ENCODE measurements around the gene MAGEB16. TPM values are rescaled to one million over a fixed set of nuclear protein-coding genes. Genes with fewer than 3 reads are reported as not detected.

MAGEB16 gene
- total and polyA plus RNA-seq, 7 donors: not detected

DNA sequence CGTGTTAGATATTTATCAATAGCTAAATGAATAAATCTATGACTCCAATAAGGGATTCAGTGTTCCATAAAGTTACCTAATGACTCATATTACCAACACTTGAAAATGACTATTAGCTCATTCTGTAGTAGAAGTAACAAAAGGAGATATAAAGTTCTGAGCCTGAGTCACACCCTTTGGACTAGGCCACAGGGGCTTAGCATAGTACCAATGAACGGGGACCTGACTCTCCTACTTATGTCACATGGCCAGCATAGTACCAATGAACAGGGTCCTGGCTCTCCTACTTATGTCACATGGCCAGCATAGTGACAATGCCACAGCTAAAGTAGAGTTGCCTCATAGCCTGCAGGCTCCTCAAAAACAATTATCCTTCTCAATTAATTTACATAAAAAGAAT, 43.7 kb downstream of the MAGEB16 start:
- TF ChIP-seq, protein P1, sequence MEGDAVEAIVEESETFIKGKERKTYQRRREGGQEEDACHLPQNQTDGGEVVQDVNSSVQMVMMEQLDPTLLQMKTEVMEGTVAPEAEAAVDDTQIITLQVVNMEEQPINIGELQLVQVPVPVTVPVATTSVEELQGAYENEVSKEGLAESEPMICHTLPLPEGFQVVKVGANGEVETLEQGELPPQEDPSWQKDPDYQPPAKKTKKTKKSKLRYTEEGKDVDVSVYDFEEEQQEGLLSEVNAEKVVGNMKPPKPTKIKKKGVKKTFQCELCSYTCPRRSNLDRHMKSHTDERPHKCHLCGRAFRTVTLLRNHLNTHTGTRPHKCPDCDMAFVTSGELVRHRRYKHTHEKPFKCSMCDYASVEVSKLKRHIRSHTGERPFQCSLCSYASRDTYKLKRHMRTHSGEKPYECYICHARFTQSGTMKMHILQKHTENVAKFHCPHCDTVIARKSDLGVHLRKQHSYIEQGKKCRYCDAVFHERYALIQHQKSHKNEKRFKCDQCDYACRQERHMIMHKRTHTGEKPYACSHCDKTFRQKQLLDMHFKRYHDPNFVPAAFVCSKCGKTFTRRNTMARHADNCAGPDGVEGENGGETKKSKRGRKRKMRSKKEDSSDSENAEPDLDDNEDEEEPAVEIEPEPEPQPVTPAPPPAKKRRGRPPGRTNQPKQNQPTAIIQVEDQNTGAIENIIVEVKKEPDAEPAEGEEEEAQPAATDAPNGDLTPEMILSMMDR (IDR thresholded peaks at IDR 0.05): no peak
- ATAC-seq: no peak
- intact Hi-C loops (cut with DNase I): no loop called here
- H3K9me3 ChIP-seq: no peaks in the 10 kb centered on the region
- no peaks in the 10 kb centered on the region for H3K36me3 ChIP-seq (ENCODE audit: insufficient read depth in 1 of 2, low read depth in 1 of 2)
- H3K4me3 ChIP-seq: no peak overlapping the region
- 22 to 25% (median 25%) methylated on average over 2 of the region's 2 CpGs for WGBS, 3 donors
- no peak for DNase-seq
- H3K4me1 ChIP-seq: no peaks in the 10 kb centered on the region
- no peaks in the 10 kb centered on the region for H3K27me3 ChIP-seq (ENCODE audit: insufficient read depth in 3 of 3, low read length in 2 of 3)
- H3K27ac ChIP-seq: no peak overlapping the region

DNA sequence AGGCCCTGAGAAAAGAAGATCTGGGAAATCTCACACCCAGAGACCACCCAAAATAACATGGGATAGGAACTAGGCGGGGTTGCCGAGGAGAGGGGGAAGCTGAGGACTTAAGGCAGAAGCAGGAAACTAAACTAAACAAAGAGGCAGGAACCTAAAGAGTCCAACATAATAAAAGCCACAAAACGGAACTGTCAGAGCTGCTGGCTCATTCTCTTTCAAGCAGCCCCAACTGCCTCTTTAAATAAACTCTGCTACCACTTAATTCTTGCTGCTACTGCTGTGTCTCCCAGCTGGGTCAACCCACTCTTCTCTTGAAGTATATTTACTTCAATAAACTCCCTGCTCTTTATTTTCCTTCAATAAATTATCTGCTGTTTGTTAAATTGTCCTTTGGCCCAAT, 44.5 kb downstream of the MAGEB16 start:
- intact Hi-C loops (cut with DNase I): no loop called here
- Histone ChIP-seq H3K4me3 (no peak overlapping the region), H3K27ac (no peak overlapping the region), H3K27me3 (ENCODE audit: insufficient read depth in 3 of 3, low read length in 2 of 3) (no peaks in the 10 kb centered on the region), H3K36me3 (ENCODE audit: insufficient read depth in 1 of 2, low read depth in 1 of 2) (no peaks in the 10 kb centered on the region), H3K9me3 (no peaks in the 10 kb centered on the region), H3K4me1 (no peaks in the 10 kb centered on the region)
- 40 to 45% (median 41%) methylated on average over 2 to 3 of the region's 3 CpGs for WGBS, 3 donors
- ATAC-seq (no peak), DNase-seq (no peak)
- TF ChIP-seq, protein P1 (IDR thresholded peaks at IDR 0.05): no peak

DNA sequence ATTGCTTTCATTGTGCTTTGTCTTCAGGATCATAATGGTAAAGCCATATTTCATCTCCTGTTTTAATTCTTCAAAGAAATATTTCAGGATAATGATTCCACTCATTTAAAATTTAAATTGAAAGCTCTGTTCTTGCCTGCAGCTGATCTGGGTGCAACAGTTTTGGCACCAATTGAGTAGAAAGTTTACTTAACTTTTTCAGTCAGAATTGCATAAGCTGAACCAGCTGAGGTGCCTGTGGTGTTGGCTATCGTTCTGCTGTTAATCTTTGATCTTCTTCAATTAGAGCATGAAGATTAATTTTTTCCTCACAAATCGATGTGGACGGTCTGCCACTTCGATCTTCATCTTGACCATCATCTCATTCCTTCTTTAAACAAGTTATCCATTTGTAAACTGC, 49.6 kb downstream of the MAGEB16 start:
- no peaks in the 10 kb centered on the region for H3K4me1 ChIP-seq
- TF ChIP-seq, protein P1 (IDR thresholded peaks at IDR 0.05): no peak
- peaks cover 0 to 4% (median 0%) of the 10 kb centered on the region in 3 donors for H3K27me3 ChIP-seq (ENCODE audit: insufficient read depth in 3 of 3, low read length in 2 of 3)
- no peaks in the 10 kb centered on the region for H3K9me3 ChIP-seq
- intact Hi-C loops (cut with DNase I): no loop called here
- H3K27ac ChIP-seq: no peak overlapping the region
- H3K36me3 ChIP-seq (ENCODE audit: insufficient read depth in 1 of 2, low read depth in 1 of 2): no peaks in the 10 kb centered on the region
- 48 to 77% (median 53%) methylated on average over 4 of the region's 4 CpGs for WGBS, 3 donors
- ATAC-seq: no peak
- no peak for DNase-seq
- no peak overlapping the region for H3K4me3 ChIP-seq

Other genes with a start within 250 kb of the MAGEB16 start
- gene CFAP47, start 121.4 kb downstream of the MAGEB16 start, total RNA-seq: under 1 TPM in 1 of 4 donors, not detected in 3; 0.20 TPM
- not detected for gene CFAP47, start 121.4 kb downstream of the MAGEB16 start, polyA plus RNA-seq